Heart left ventricle (tissue), 16 donors: ENCODE measurements around the gene GPR183. TPM values are rescaled to one million over a fixed set of nuclear protein-coding genes. Genes with fewer than 3 reads are reported as not detected.

Experiments used
- ATAC-seq, 4 donors: fragments of 200-7000 bp; cut with Tn5 transposase; one replicate each; pipeline ENCODE4 v1.9.1; 2020 to 2022; ENCODE audit warnings: moderate library complexity in 4 of 4, mild to moderate bottlenecking in 3 of 4, moderate number of reproducible peaks in 1 of 4
- DNase-seq, 5 donors: peaks; one replicate each; pipeline ENCODE4 v3.0.0-alpha.2; 2020
- H3K27ac ChIP-seq, 12 donors: fragments of 200-600 bp; sonication (generic) in 4 of 12; one replicate each; pipeline versions ENCODE4 v1.5.0 to v1.8.0; 2016 to 2022; ENCODE audit warnings: mild to moderate bottlenecking in 2 of 12
- H3K27me3 ChIP-seq, 9 donors: fragments of 200-600 bp; sonication (generic) in 2 of 9; one replicate each; pipeline versions ENCODE4 v1.5.1 to v1.8.0; 2016 to 2022; ENCODE audit warnings: mild to moderate bottlenecking in 3 of 9
- H3K36me3 ChIP-seq, 9 donors: fragments of 200-600 bp; sonication (generic) in 2 of 9; one replicate each; pipeline versions ENCODE4 v1.5.0 to v1.8.0; 2018 to 2022; ENCODE audit warnings: mild to moderate bottlenecking in 2 of 9
- H3K4me1 ChIP-seq, 12 donors: fragments of 200-600 bp; sonication (generic) in 4 of 12; one replicate each; pipeline versions ENCODE4 v1.5.0 to v1.8.0; 2016 to 2022; ENCODE audit warnings: mild to moderate bottlenecking in 3 of 12
- H3K4me3 ChIP-seq, 12 donors: fragments of 200-600 bp; sonication (generic) in 4 of 12; one replicate each; pipeline versions ENCODE4 v1.5.0 to v1.8.0; 2017 to 2022; ENCODE audit warnings: mild to moderate bottlenecking in 9 of 12, moderate library complexity in 4 of 12
- H3K9me3 ChIP-seq, 12 donors: fragments of 200-600 bp; sonication (generic) in 4 of 12; one replicate each; pipeline versions ENCODE4 v1.5.0 to v1.8.0; 2016 to 2022; ENCODE audit warnings: mild to moderate bottlenecking in 1 of 12
- CTCF ChIP-seq, 12 donors: fragments of 200-600 bp; sonication (generic) in 4 of 12; IDR thresholded peaks; one replicate each; pipeline versions ENCODE4 v1.5.0 to v1.8.0; 2018 to 2022; ENCODE audit warnings: antibody characterized with exemption in 12 of 12, mild to moderate bottlenecking in 5 of 12
- POLR2A ChIP-seq, 2 donors: fragments of 450-650 bp; IDR thresholded peaks; one replicate each; pipeline ENCODE4 v1.6.1; 2017; ENCODE audit warnings: antibody characterized with exemption in 2 of 2, mild to moderate bottlenecking in 2 of 2, moderate library complexity in 2 of 2
- WGBS, 4 donors: extraction: QIAGEN DNeasy Blood & Tissue Kit in 2 of 4; methylation state at CpG; one replicate each; pipeline versions ENCODE4 v1.1.5 to v1.1.7; 2013 to 2018; 5-methylcytosine and 5-hydroxymethylcytosine counted together
- intact Hi-C, 10 donors: fragments of 100-400 bp; cut with DNase I; formaldehyde crosslinking; loops; one replicate each; pipeline versions ENCODE4 v1.11.1 to v1.14.2; 2022
- polyA plus RNA-seq, 2 donors: library from polyadenylated mRNA; stranded (reverse); fragments of 200-250 nt; gene quantifications; one replicate each; pipeline ENCODE4 v1.2.3, GENCODE V29; 2013
- total RNA-seq, 9 donors: library from RNA; depleted of rRNA in 2 of 9; stranded (reverse); fragments of >200 nt in 2 of 9; fragmentation: NEBNext Ultra II Directional in 3 of 9; extraction: Animal tissue kit (Norgen Biotek cat#: 25700) in 3 of 9; gene quantifications; one replicate each; pipeline versions ENCODE4 v1.1.0 to v1.2.4, GENCODE V29; 2016 to 2023
- donor health status: ischemic (EF 13 %, LVEDD 7.1; RV severe dilation, severe dysfunction).
- donor health status: healthy with polysubstance abuse.
- donor health status: DM: no; HTN: yes; CAD: no.
- donor health status: DM: no; HTN: no; CAD: no.
- donor health status: ischemic (EF 25% LVEDD 6.9; RV normal size, moderate dysfunction).
- donor health status: ischemic (EF 25% LVEDD 5.7; RV mildly dilated, moderate dysfunction).
- donor health status: healthy.
- donor health status: DM: yes; HTN: yes; CAD: no.
- donor health status: ischemic (EF 35%, LVEDD 5.7; RV mildly dilated, moderate dysfunction).
- donor health status: nonischemic (EF 11% LVEDD 7.7; RV severe dilation, severe dysfunction).
- donor health status: DM: yes; HTN: yes; CAD: no.
- donor health status: PGD.
- donor health status: ischemic (EF 29% LVEDD 5.4; RV normal size, mild dysfunction).
- donor health status: nonischemic (EF 23%, LVEDD 6.1; RV moderate dilation, normal function).

Gene GPR183
- total and polyA plus RNA-seq, 11 donors, result 0.69 to 7.6 (median 1.5) TPM

DNA sequence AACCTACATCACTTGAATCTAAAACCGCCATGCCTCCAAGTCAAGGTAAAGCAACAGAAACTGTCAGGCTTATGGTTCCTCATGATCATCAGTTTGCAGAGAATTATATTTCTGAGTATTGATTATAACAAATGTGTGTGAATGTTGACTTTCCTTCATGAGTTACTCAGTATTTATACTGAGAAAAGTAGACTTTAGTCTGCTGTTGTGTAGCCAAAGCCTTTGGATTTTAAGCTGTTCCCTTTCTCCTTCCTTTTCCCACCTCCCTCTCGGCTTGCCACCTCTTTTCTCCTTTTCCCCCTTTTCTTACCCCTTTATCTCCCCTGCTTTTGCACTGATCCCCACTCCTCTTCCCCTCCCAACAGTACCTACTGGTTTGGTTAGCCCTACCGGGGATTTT is 28.4 kb downstream of the GPR183 start:
- Histone ChIP-seq H3K27ac (peak overlapping the region in 1 of 12 donors; percentile 91), H3K4me1 (peaks cover 0 to 93% (median 18%) of the 10 kb centered on the region in 12 donors), H3K4me3 (peak overlapping the region in 1 of 12 donors; percentile 2), H3K27me3 (no peaks in the 10 kb centered on the region), H3K36me3 (peaks cover 0 to 14% (median 0%) of the 10 kb centered on the region in 9 donors), H3K9me3 (no peaks in the 10 kb centered on the region)
- no peak for TF ChIP-seq POLR2A (IDR thresholded peaks at IDR 0.05)
- DNase-seq, result no peak
- no peak for ATAC-seq
- intact Hi-C loops, result loop anchor here in 2 of 10 donors (10.0 kb wide), 2 partner anchors 86 to 96 kb away; no protein-coding TSS in a partner anchor
- 95 to 98% (median 96%) methylated on average over 3 of the region's 3 CpGs for WGBS, 4 donors

DNA sequence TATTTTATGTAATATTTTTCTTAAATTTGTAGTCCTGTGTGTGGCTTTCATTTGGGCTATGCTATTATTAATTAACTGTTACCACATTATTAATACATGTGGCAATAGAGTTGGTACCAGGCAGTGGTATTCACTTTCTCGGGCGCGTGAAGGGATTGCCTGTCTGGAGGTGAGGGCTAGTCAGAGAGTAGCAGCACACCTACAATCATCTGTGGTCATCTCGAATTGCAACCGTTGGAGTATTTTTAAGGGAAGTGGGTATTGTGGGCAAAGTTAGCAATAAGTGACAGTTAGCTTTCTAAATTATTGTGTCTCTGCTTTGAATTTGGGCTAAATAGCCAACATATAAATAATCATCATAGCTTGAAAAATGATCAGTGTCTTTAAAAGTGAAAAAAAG is 29.0 kb downstream of the GPR183 start:
- H3K4me3 ChIP-seq, result no peak overlapping the region
- no peak for TF ChIP-seq POLR2A (IDR thresholded peaks at IDR 0.05)
- no peaks in the 10 kb centered on the region for H3K9me3 ChIP-seq
- ATAC-seq, result no peak
- no peaks in the 10 kb centered on the region for H3K27me3 ChIP-seq
- peaks cover 0 to 14% (median 0%) of the 10 kb centered on the region in 9 donors for H3K36me3 ChIP-seq
- DNase-seq, result no peak
- WGBS, 4 donors, result 84 to 89% (median 86%) methylated on average over 5 of the region's 5 CpGs
- intact Hi-C loops, result loop anchor here in 2 of 10 donors (10.0 kb wide), 2 partner anchors 87 to 97 kb away; no protein-coding TSS in a partner anchor
- peaks cover 0 to 88% (median 15%) of the 10 kb centered on the region in 12 donors for H3K4me1 ChIP-seq
- peak overlapping the region in 1 of 12 donors; percentile 91 for H3K27ac ChIP-seq

- no peak overlapping the region for H3K4me3 ChIP-seq
- H3K27ac ChIP-seq, result peak overlapping the region in 1 of 12 donors; percentile 22
- no peak for DNase-seq
- H3K9me3 ChIP-seq, result peaks cover 0 to 3% (median under 1%) of the 10 kb centered on the region in 12 donors
- H3K27me3 ChIP-seq, result no peaks in the 10 kb centered on the region
- TF ChIP-seq CTCF (IDR thresholded peaks at IDR 0.05) (no peak), POLR2A (IDR thresholded peaks at IDR 0.05) (no peak)
- peaks cover 0 to 84% (median 10%) of the 10 kb centered on the region in 12 donors for H3K4me1 ChIP-seq
- intact Hi-C loops, result loop anchor here in 2 of 10 donors (10.0 kb wide), 2 partner anchors 87 to 97 kb away; no protein-coding TSS in a partner anchor
- H3K36me3 ChIP-seq, result peaks cover 0 to 14% (median 0%) of the 10 kb centered on the region in 9 donors
- WGBS, 4 donors, result 81 to 96% (median 91%) methylated on average over 4 of the region's 4 CpGs
- peak in 2 of 4 donors; percentile 11 to 38 for ATAC-seq
Measured at GRCh38 chr13:99277629-99278028, 29.6 kb downstream of the GPR183 start.

DNA sequence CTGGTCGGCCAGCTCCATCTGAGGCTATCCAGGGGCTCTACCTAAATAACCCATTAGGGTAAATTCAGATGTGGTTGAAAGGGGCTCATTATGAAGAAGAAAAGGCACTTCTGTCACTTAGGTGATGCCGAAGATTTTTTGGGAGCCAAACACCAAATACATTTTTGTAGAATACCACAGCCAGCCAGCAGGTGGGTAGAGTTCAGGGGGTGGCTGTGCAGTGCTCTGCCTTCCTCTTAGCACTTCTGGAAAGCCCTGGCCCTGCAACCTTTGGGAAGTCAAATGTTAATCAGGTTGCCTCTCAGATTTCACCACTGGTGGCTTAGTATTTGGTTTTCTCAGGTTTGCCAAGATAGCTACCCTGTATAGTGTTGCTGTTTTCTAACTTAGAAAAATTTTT is 30.5 kb downstream of the GPR183 start:
- Histone ChIP-seq H3K36me3 (peaks cover 0 to 14% (median 0%) of the 10 kb centered on the region in 9 donors), H3K27ac (no peak overlapping the region), H3K9me3 (peaks cover 0 to 11% (median 2%) of the 10 kb centered on the region in 12 donors), H3K4me1 (peaks cover 0 to 79% (median 2%) of the 10 kb centered on the region in 12 donors), H3K27me3 (no peaks in the 10 kb centered on the region), H3K4me3 (no peak overlapping the region)
- intact Hi-C loops, result loop anchor here in 2 of 10 donors (10.0 kb wide), 2 partner anchors 88 to 98 kb away; no protein-coding TSS in a partner anchor
- TF ChIP-seq POLR2A (IDR thresholded peaks at IDR 0.05), result no peak
- TF ChIP-seq CTCF (IDR thresholded peaks at IDR 0.05), result no peak
- ATAC-seq, result no peak
- no peak for DNase-seq
- 90 to 100% (median 96%) methylated on average over 2 of the region's 2 CpGs for WGBS, 4 donors

DNA sequence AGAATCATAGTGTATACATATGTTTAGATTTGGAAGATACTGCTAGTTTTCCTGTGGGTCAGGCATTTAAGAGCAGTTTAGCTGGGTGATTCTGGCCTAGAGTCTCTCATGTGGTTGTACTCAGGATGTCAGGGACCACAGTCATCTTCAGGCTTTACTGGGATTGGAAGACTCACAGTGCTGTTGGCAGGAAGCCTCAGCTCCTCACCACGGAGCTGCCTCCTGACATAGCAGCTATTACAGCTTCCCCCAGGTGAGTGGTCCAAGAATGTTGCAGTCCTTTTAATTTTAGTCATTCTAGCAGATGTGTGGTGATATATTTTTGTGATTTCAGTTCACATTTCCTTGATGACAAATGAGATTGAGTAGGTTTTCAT is 32.1 kb downstream of the GPR183 start:
- peak in 2 of 4 donors; percentile 35 to 49 for ATAC-seq

More for the DNA sequence above, 32.1 kb downstream of the GPR183 start:
- Histone ChIP-seq H3K36me3 (peaks cover 0 to 10% (median 0%) of the 10 kb centered on the region in 9 donors), H3K4me3 (no peak overlapping the region), H3K27ac (no peak overlapping the region), H3K27me3 (no peaks in the 10 kb centered on the region), H3K9me3 (peaks cover 0 to 11% (median 2%) of the 10 kb centered on the region in 12 donors), H3K4me1 (peaks cover 0 to 77% (median 0%) of the 10 kb centered on the region in 12 donors)
- DNase-seq, result peak in 1 of 5 donors; percentile 24
- 9 to 18% (median 11%) methylated on average over 1 of the region's 1 CpG for WGBS, 4 donors
- intact Hi-C loops, result loop anchor here in 2 of 10 donors (2.0 to 10.0 kb wide), 3 partner anchors 90 to 158 kb away; no protein-coding TSS in a partner anchor
- TF ChIP-seq POLR2A (IDR thresholded peaks at IDR 0.05) (no peak), CTCF (IDR thresholded peaks at IDR 0.05) (no peak)
